GM19397 (cell line): ENCODE results near the gene PCGF3.
"Not testable (repeated sequence)": the region's sequence is repeated elsewhere in the genome, so short reads cannot be mapped to it uniquely, and the experiment has no call there.

ENCODE experiments used
- ATAC-seq: cut with Tn5 transposase; IDR thresholded peaks from one replicate; pipeline ENCODE4 v1.9.1; 2021; ENCODE audit warnings: mild to moderate bottlenecking, moderate library complexity; ENCODE audit not compliant: unreplicated experiment

Gene PCGF3

GRCh38 chr4:700587-701264 is 4.9 kb upstream of the PCGF3 start:
- ATAC-seq = no peak

GRCh38 chr4:702618-703048 is 3.0 kb upstream of the PCGF3 start:
- ATAC-seq = no peak

- ATAC-seq = no peak
Measured at GRCh38 chr4:703336-704197, 2.1 kb upstream of the PCGF3 start.

- ATAC-seq = no peak
Measured at GRCh38 chr4:704198-704891, 1.3 kb upstream of the PCGF3 start.

- no peak for ATAC-seq
Measured at GRCh38 chr4:704971-705277, 708 bp upstream of the PCGF3 start.

GRCh38 chr4:706083-706633 is 526 bp downstream of the PCGF3 start:
- not testable (repeated sequence) for ATAC-seq

GRCh38 chr4:706834-707598 is 1.4 kb downstream of the PCGF3 start:
- no peak for ATAC-seq

- ATAC-seq = no peak
Measured at GRCh38 chr4:707929-708630, 2.4 kb downstream of the PCGF3 start.

GRCh38 chr4:708631-708933 is 3.0 kb downstream of the PCGF3 start:
- no peak for ATAC-seq

GRCh38 chr4:709348-709747 is 3.7 kb downstream of the PCGF3 start:
- no peak for ATAC-seq

- no peak for ATAC-seq
Measured at GRCh38 chr4:710116-710515, 4.5 kb downstream of the PCGF3 start.

GRCh38 chr4:710916-711315 is 5.3 kb downstream of the PCGF3 start:
- ATAC-seq = no peak

GRCh38 chr4:712093-712492 is 6.5 kb downstream of the PCGF3 start:
- ATAC-seq = no peak

- ATAC-seq = no peak
Measured at GRCh38 chr4:712916-713632, 7.4 kb downstream of the PCGF3 start.

- ATAC-seq = no peak
Measured at GRCh38 chr4:714087-714486, 8.5 kb downstream of the PCGF3 start.

GRCh38 chr4:717601-718320 is 12.1 kb downstream of the PCGF3 start:
- no peak for ATAC-seq

GRCh38 chr4:718460-718859 is 12.8 kb downstream of the PCGF3 start:
- no peak for ATAC-seq

GRCh38 chr4:720111-720860 is 14.7 kb downstream of the PCGF3 start:
- ATAC-seq = no peak
